Fibroblast of peridontal ligament (primary cell): ENCODE measurements around the gene CMTR1.

Source experiments
- DNase-seq: peaks from one replicate; pipeline ENCODE4 v3.0.0-alpha.2; 2010; ENCODE audit errors: extremely low read depth

The CMTR1 gene

GRCh38 chr6:37477656-37478435 lies 44.8 kb downstream of the CMTR1 start:
- no peak for DNase-seq

- no peak for DNase-seq
These were observed 45.8 kb downstream of the CMTR1 start for GRCh38 chr6:37478827-37479226.

- DNase-seq, result no peak
These were observed 46.3 kb downstream of the CMTR1 start for GRCh38 chr6:37479266-37479854.

- no peak for DNase-seq
These were observed 47.2 kb downstream of the CMTR1 start for GRCh38 chr6:37480118-37480736.

- DNase-seq, result no peak
These were observed 48.0 kb downstream of the CMTR1 start for GRCh38 chr6:37480951-37481534.

- DNase-seq, result no peak
These were observed 48.9 kb downstream of the CMTR1 start for GRCh38 chr6:37481711-37482605.

- no peak for DNase-seq
These were observed 49.7 kb downstream of the CMTR1 start for GRCh38 chr6:37482606-37483251.

GRCh38 chr6:37483252-37483901 lies 50.4 kb downstream of the CMTR1 start:
- DNase-seq, result no peak

GRCh38 chr6:37483917-37484785 lies 51.1 kb downstream of the CMTR1 start:
- DNase-seq, result peak; percentile 21

GRCh38 chr6:37484786-37485170 lies 51.8 kb downstream of the CMTR1 start:
- DNase-seq, result no peak

GRCh38 chr6:37485291-37485702 lies 52.3 kb downstream of the CMTR1 start:
- DNase-seq, result no peak

GRCh38 chr6:37486121-37486839 lies 53.3 kb downstream of the CMTR1 start:
- no peak for DNase-seq

- DNase-seq, result no peak
These were observed 54.8 kb downstream of the CMTR1 start for GRCh38 chr6:37487591-37488380.

- no peak for DNase-seq
These were observed 55.5 kb downstream of the CMTR1 start for GRCh38 chr6:37488476-37488875.

GRCh38 chr6:37489697-37490336 lies 56.8 kb downstream of the CMTR1 start:
- DNase-seq, result no peak

GRCh38 chr6:37490536-37491170 lies 57.6 kb downstream of the CMTR1 start:
- no peak for DNase-seq

- DNase-seq, result no peak
These were observed 58.3 kb downstream of the CMTR1 start for GRCh38 chr6:37491171-37491829.
